SU-DHL-6 (cell line): ENCODE measurements around the gene DDX41.

Experiments used
- H2AFZ ChIP-seq: fragments of 200-600 bp; sonication (generic); 2 replicates; pipeline ENCODE4 v1.6.1; 2014; ENCODE audit warnings: low read depth, mild to moderate bottlenecking, moderate library complexity, mixed read lengths, antibody characterized with exemption, low read length; ENCODE audit not compliant: severe bottlenecking
- H3F3A ChIP-seq: fragments of 200-600 bp; shearing (Covaris generic); 2 replicates; pipeline ENCODE4 v1.6.0; 2016; ENCODE audit warnings: antibody characterized with exemption, mild to moderate bottlenecking; ENCODE audit not compliant: insufficient read depth
- H3K27ac ChIP-seq: fragments of 200-600 bp; sonication (generic); 2 replicates; pipeline ENCODE4 v1.5.1; 2016; ENCODE audit warnings: low read depth, mild to moderate bottlenecking, low read length, moderate library complexity, mixed read lengths
- H3K27me3 ChIP-seq: fragments of 200-600 bp; sonication (generic), shearing (Covaris generic); 2 replicates; pipeline ENCODE4 v1.6.0; 2014; ENCODE audit warnings: mild to moderate bottlenecking, low read length
- H3K36me3 ChIP-seq: fragments of 200-600 bp; sonication (generic); 2 replicates; pipeline ENCODE4 v1.6.1; 2014; ENCODE audit warnings: mild to moderate bottlenecking, low read length, mixed read lengths
- H3K4me2 ChIP-seq: fragments of 300-600, 200-600 bp; shearing (Covaris generic), sonication (generic); 2 replicates; pipeline ENCODE4 v1.6.0; 2014; ENCODE audit warnings: low read length, low read depth, mild to moderate bottlenecking; ENCODE audit not compliant: poor library complexity, severe bottlenecking
- H3K4me3 ChIP-seq: fragments of 200-600 bp; sonication (generic); 2 replicates; pipeline ENCODE4 v1.5.1; 2014; ENCODE audit warnings: antibody characterized with exemption, low read length, mild to moderate bottlenecking, mixed read lengths; ENCODE audit not compliant: insufficient read depth, poor library complexity, severe bottlenecking
- H3K79me2 ChIP-seq: fragments of 200-600 bp; sonication (generic); 2 replicates; pipeline ENCODE4 v1.6.1; 2014; ENCODE audit warnings: mild to moderate bottlenecking, low read length, moderate library complexity; ENCODE audit not compliant: insufficient read depth
- H3K9ac ChIP-seq: fragments of 200-600 bp; sonication (generic); 2 replicates; pipeline ENCODE4 v1.7.0; 2014; ENCODE audit warnings: mild to moderate bottlenecking, low read length
- H3K9me2 ChIP-seq: fragments of 200-600 bp; sonication (generic); replicated peaks from 2 replicates; pipeline ENCODE4 v1.6.1; 2014; ENCODE audit warnings: low read length; ENCODE audit not compliant: insufficient read depth
- H3K9me3 ChIP-seq: fragments of 200-600 bp; sonication (generic); 2 replicates; pipeline ENCODE4 v1.6.1; 2014; ENCODE audit warnings: low read length, mixed read lengths; ENCODE audit not compliant: insufficient read depth
- H4K20me1 ChIP-seq: fragments of 200-600 bp; sonication (generic); 2 replicates; pipeline ENCODE4 v1.6.1; 2014; ENCODE audit warnings: low read depth, mild to moderate bottlenecking, antibody characterized with exemption, low read length, moderate library complexity, mixed read lengths
- EZH2phosphoT487 ChIP-seq: fragments of 200-600 bp; sonication (generic), shearing (Covaris generic); conservative IDR thresholded peaks from 2 replicates; pipeline ENCODE4 v1.6.1; 2018; ENCODE audit warnings: mild to moderate bottlenecking, antibody characterized with exemption, low read length, moderate library complexity, mixed read lengths
- TF ChIP-seq, protein P1 (sequence below): fragments of 200-600 bp; sonication (generic); IDR thresholded peaks from one replicate; pipeline ENCODE4 v1.5.1; 2017; ENCODE audit warnings: antibody characterized with exemption, mild to moderate bottlenecking, low read length, moderate library complexity; ENCODE audit not compliant: insufficient read depth, poor library complexity, severe bottlenecking

Gene DDX41

GRCh38 chr5:177484902-177485549, 31.7 kb downstream of the DDX41 start:
- Histone ChIP-seq H3K79me2 (no peaks in the 10 kb centered on the region), H3K9me3 (no peaks in the 10 kb centered on the region), H4K20me1 (no peaks in the 10 kb centered on the region), H3F3A (no peaks in the 10 kb centered on the region), H3K4me2 (no peak overlapping the region), H2AFZ (no peak overlapping the region), H3K27ac (no peak overlapping the region), H3K9me2 (no peaks in the 10 kb centered on the region), H3K4me3 (no peak overlapping the region), H3K36me3 (no peaks in the 10 kb centered on the region), H3K27me3 (no peaks in the 10 kb centered on the region), H3K9ac (no peak overlapping the region)
- TF ChIP-seq, protein P1, sequence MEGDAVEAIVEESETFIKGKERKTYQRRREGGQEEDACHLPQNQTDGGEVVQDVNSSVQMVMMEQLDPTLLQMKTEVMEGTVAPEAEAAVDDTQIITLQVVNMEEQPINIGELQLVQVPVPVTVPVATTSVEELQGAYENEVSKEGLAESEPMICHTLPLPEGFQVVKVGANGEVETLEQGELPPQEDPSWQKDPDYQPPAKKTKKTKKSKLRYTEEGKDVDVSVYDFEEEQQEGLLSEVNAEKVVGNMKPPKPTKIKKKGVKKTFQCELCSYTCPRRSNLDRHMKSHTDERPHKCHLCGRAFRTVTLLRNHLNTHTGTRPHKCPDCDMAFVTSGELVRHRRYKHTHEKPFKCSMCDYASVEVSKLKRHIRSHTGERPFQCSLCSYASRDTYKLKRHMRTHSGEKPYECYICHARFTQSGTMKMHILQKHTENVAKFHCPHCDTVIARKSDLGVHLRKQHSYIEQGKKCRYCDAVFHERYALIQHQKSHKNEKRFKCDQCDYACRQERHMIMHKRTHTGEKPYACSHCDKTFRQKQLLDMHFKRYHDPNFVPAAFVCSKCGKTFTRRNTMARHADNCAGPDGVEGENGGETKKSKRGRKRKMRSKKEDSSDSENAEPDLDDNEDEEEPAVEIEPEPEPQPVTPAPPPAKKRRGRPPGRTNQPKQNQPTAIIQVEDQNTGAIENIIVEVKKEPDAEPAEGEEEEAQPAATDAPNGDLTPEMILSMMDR, result no peak
- TF ChIP-seq EZH2phosphoT487, result no peak

GRCh38 chr5:177483994-177484901, 32.5 kb downstream of the DDX41 start:
- Histone ChIP-seq H3K9ac (no peak overlapping the region), H4K20me1 (no peaks in the 10 kb centered on the region)

DNA sequence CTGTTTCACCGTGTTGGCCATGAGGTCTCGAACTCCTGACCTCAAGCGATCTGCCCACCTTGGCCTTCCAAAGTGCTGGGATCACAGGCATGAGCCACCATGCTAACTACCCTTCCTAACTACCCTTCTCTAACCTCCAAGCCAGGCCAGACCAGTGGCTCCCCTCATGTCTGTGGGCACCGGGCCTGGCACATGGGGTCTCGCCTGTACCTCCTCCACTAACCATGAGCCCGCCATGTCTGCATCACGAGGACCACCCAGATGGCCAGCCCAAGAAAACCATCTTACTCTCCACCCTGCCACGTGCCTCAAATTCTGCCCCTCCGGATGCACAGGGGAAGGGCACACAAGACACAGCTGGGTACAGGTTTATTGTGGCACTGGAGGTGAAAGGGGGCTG, 33.7 kb downstream of the DDX41 start:
- Histone ChIP-seq H3K4me3 (no peak overlapping the region), H3K27me3 (no peaks in the 10 kb centered on the region), H3K27ac (no peak overlapping the region), H2AFZ (no peak overlapping the region), H3F3A (no peaks in the 10 kb centered on the region), H3K4me2 (no peak overlapping the region), H3K36me3 (no peaks in the 10 kb centered on the region), H3K9me3 (no peaks in the 10 kb centered on the region), H3K9ac (no peak overlapping the region), H3K9me2 (no peaks in the 10 kb centered on the region), H3K79me2 (no peaks in the 10 kb centered on the region), H4K20me1 (no peaks in the 10 kb centered on the region)
- TF ChIP-seq, protein P1, result no peak

More at GRCh38 chr5:177483994-177484901, 32.5 kb downstream of the DDX41 start:
- H3K27me3 ChIP-seq, result no peaks in the 10 kb centered on the region
- no peak overlapping the region for H3K4me3 ChIP-seq
- H3F3A ChIP-seq, result no peaks in the 10 kb centered on the region
- no peak overlapping the region for H3K27ac ChIP-seq
- H3K4me2 ChIP-seq, result no peak overlapping the region
- no peaks in the 10 kb centered on the region for H3K36me3 ChIP-seq
- no peaks in the 10 kb centered on the region for H3K79me2 ChIP-seq
- H3K9me3 ChIP-seq, result no peaks in the 10 kb centered on the region
- no peaks in the 10 kb centered on the region for H3K9me2 ChIP-seq
- H2AFZ ChIP-seq, result no peak overlapping the region
- TF ChIP-seq, protein P1, result no peak
- no peak for TF ChIP-seq EZH2phosphoT487
